RCC 7860 (cell line): ENCODE data around the gene SLC35A4.

Source experiments
- DNase-seq: peaks from one replicate; pipeline ENCODE4 v3.0.0-alpha.2; 2015; ENCODE audit warnings: low spot score
- FAIRE-seq: peaks from 2 replicates; lab custom pipeline; 2012; peaks lifted over from hg19 to GRCh38; lab: Jason Lieb, UNC

SLC35A4 gene, protein sequence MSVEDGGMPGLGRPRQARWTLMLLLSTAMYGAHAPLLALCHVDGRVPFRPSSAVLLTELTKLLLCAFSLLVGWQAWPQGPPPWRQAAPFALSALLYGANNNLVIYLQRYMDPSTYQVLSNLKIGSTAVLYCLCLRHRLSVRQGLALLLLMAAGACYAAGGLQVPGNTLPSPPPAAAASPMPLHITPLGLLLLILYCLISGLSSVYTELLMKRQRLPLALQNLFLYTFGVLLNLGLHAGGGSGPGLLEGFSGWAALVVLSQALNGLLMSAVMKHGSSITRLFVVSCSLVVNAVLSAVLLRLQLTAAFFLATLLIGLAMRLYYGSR

DNA sequence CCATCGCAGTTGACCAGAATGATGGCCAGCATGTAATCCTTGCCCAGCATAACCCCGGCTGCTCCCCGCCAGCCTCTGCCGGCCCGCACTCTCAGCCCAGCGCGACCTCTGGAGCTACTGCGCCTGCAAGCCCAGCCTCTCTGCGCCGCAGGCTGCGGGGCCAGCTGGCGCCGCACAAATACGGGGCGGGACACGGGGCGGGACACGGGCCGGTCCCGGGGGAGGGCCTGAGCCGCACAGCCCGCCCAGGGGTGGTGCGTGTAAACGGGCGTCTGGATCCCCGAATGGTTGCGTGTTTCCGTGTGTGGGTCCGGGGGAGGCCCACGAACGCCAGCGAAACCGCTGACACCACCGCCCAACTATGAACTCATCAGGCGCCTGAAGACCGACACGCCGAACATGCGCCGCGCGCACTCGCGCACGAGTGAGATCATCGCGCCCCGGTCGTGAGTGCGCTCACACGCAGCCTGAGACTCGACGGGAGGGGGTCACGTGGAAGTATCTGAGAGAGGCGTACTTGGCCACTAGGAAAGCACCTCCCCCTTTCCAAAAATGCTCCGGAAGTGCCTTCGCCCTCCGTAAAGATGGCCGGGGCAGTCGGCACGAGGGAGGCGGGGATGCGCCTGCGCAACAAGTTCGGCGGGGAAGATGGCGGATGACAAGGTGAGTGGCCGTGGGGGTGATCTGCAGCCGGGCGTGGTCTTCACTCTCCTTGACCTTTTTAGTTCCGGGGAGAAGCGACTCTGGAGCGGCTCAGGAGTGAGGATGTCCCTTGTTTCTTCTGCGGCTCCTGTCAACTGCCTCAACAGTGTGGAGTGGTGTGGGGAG, at the start of gene SLC35A4, which contains the start of gene APBB3:
Gene SLC35A4 (plus strand): TSS at position 633 of the 828 bp plus-strand sequence. CDS start 2,342 bp downstream, outside the sequence.
Gene APBB3 (minus strand): TSS at position 403 of the 828 bp plus-strand sequence. CDS start 353 bp downstream, at position 50.
- FAIRE-seq (peak; percentile 62), DNase-seq (peak; percentile 93)

DNA sequence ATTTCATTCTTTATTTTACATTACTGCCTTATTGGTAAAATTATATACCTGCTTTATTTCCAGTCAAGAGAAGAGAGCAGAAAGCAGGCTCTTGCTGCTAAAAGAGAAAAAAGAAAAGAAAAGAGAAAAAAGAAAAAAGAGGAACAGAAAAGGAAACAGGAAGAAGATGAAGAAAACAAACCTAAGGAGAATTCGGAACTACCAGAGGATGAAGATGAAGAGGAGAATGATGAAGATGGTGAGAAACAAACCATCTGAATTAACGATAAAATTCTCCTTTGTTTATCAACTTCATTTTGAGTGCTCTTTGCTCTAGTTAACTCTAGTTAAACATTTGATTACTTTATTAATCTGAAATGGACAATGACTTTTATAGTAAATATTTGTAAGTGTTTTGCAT, 40.6 kb upstream of the SLC35A4 start:
- DNase-seq (no peak), FAIRE-seq (no peak)

DNA sequence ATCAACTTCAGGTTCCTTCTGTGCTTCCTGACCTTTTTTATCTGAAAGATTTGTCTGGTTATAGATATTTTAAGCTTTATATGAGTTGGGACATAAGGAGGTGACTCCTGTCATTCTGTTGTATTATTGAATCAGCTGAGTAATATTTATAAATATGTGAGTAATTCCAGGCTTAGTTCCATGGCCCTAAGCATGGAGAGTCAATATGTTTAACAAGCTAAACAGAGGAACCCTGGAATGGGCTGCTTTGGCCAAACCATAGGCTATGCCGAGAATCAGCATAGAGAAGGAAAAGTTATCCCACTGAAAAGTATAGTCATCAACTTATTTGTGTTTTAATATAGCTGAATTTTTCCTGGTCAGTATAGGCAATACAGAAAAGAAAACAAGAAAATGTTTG, 24.4 kb upstream of the SLC35A4 start:
- FAIRE-seq = no peak
- DNase-seq = no peak

GRCh38 chr5:140542972-140543371, 21.7 kb upstream of the SLC35A4 start:
- FAIRE-seq = no peak
- DNase-seq = no peak

- DNase-seq (no peak), FAIRE-seq (no peak)
These were observed 19.6 kb upstream of the SLC35A4 start for GRCh38 chr5:140544986-140545385.

DNA sequence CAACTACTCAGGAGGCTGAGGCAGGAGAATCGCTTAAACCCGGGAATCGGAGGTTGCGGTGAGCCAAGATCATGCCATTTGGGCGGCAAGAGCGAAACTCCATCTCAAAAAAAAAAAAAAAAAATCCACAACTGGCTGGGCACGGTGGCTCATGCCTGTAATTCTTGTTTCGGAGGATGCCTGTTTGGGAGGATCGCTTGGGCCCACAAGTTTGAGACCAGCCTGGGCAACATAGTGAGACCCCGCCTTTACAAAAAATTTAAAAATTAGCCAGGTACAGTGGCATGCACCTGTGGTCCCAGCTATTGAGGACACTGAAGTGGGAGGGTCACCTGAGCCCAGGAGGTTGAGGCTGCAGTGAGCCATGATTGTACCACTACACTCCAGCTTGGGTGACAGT, 19.0 kb upstream of the SLC35A4 start:
- FAIRE-seq (no peak), DNase-seq (no peak)

GRCh38 chr5:140546851-140547507, 17.6 kb upstream of the SLC35A4 start:
- FAIRE-seq = no peak
- DNase-seq = no peak

DNA sequence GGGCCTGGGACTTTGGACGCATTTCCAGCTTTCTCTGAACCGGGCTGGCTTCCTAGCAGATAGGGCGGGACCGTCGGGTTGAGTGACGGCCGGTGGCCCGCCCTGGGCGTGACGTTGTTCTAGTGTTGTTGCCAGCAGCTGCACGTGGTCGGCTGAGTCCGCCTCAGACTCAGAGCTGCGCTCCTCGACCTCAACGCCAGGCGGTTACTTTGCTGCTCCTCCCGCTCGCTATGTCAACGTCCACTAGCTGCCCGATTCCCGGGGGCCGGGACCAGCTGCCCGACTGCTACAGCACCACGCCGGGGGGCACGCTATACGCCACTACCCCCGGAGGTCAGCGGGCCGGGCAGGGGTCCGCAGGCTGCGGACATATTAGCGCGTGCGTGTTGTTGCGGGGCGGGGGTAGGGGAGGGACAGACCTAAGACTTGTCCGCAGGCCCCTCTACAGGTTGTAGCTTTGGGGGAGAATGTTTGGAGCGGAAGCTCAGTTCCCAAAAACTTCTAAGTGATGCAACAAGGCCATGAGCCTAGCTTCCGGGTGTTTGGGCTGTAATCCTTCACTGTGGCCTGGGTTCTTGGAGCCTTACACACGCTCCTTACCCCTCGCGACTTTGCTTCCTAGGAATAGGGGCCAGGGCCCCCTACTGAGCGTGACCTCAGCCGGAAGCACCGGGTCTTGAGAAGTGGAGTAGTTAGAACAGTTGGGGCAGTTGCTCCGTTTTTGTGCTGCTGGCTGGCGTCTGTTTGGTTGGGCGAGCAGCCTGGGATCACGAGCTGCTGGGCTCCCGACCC, 16.9 kb upstream of the SLC35A4 start, which contains the start of gene EIF4EBP3:
Gene EIF4EBP3 (plus strand): TSS at position 155 of the 792 bp plus-strand sequence. CDS start 76 bp downstream, at position 231.
- no peak for FAIRE-seq

GRCh38 chr5:140548300-140548688, 16.3 kb upstream of the SLC35A4 start:
- DNase-seq (no peak), FAIRE-seq (no peak)

More for the DNA sequence above, 16.9 kb upstream of the SLC35A4 start, which contains the start of gene EIF4EBP3:
- DNase-seq = no peak

- FAIRE-seq = no peak
- no peak for DNase-seq
These were observed 15.8 kb upstream of the SLC35A4 start for GRCh38 chr5:140548791-140549190.

DNA sequence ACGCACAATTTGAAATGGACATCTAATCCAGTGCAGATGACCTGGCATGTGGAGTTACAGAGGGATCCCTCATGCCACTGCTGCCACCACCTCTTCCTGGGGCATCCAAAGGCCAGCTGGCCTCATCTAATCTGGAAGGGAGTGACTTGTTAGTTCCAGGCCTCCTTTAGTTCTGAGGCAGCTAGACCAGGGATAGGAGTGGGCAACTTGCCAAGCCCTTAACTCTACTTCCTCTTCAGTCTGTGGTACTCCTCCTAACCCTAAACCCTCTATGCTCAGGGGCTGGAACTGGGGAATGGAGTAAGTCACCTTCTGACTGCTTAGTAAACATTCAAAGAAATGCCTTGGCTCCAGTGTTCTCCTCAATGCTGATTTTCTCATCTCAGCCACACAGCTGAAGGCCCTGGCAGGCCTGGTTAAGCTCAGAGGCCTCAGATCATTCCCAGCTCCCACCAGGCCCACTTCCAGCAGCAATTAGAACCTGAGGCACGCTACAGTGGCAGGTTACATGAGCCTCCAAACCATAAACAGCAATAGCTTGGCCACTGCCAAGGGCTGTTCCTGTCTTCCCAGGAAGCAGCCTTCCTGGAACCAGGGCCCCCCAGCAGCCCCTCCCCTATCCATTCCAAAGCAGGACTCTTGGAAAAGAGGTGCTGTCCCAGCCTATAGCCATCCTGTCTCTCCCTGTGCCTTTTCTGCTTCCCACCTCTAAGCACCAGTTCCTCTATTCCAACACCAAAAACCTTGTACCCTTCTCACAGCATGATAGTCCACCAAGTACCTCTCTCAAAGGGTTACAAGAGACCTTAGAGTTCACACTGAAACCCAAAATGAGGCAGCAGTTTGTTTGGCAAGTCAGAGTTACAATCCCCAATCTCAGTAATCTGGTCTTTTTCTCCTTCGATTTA, 15.1 kb upstream of the SLC35A4 start:
- DNase-seq (no peak), FAIRE-seq (no peak)

DNA sequence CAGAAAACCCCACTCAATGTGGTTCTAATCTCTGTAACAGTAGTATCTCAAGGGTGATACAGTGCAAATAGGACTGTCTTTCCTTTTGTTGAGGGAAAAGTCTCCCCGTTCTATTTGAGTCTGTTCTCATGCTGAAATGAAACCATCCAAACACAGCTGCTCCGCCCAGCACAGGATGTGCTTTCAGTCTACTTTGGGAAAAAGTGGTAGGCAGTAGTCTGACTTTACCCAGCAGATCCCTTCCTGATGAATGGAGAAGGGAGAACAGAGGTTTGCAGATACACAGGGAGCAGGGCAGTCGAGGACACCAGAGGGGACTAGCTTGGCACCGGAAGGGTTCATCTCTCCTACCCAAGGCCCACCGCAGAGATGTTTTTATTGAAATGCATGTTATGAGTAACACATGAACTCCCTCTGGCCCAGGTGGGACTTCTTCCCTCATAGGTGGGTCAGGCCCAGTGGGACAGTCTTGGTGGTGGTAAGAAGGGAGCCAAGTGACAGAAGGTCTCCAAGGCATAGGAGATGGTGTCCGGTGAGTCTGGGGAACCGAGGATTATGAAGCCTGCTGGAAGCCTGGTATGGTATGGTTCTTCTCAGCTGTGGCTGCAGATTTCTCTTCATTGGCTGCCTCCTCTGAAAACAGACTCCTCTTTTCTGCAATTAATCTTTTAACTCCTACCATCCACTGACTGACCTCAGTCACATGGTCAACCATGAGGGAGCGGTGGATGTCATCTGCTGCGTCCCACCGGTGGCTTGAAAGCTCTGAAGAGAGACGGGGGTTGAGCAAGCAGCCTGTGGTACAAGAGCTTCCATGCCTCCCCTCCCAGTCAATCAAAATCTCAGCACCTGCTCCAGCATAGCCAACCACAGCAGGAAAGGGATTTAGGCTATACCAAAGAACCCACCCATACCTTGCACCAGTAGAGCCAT, 14.2 kb upstream of the SLC35A4 start:
- FAIRE-seq (no peak), DNase-seq (no peak)

DNA sequence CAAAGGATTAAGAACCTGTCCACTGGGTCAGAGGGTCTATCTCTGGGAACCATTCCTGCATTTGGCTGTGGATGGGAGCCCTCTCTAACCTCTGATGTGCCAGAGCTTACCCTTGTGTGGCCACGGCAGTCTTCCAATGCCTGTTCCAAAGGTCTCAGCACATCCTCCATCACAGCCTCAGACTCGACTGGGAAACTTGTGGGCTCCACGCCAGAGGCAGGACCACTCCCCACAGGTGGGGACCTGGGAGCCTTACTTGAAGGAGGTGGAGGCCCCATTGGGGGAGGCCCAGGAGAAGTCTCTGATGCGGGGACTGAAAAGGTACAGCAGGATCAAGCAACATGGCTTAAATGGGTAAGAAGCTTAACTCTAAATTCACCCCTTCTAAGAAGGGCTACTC, 12.8 kb upstream of the SLC35A4 start:
- no peak for DNase-seq
- FAIRE-seq = no peak

- no peak for DNase-seq
- FAIRE-seq = no peak
These were observed 11.0 kb upstream of the SLC35A4 start for GRCh38 chr5:140553657-140554056.

DNA sequence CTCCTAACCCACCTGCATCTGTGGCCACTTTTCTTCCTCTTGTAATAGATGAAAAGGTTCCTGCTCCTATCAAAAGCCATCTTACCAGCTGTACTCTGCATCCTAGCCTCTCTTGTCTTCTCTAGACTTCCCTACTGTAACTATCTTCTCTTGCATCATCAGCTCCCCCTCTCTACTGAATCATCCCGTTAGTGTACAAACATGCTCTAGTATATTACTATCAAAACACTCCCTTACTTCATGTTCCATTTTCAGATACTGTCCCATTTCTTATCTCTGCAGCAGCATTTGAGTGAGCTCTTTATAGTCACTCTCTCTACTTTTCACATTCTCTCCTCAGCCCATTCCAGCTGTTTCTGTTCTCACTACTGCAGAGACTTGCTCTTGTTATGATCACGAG, 10.2 kb upstream of the SLC35A4 start:
- DNase-seq (no peak), FAIRE-seq (no peak)

GRCh38 chr5:140555747-140556312, 8.8 kb upstream of the SLC35A4 start:
- no peak for DNase-seq
- no peak for FAIRE-seq

DNA sequence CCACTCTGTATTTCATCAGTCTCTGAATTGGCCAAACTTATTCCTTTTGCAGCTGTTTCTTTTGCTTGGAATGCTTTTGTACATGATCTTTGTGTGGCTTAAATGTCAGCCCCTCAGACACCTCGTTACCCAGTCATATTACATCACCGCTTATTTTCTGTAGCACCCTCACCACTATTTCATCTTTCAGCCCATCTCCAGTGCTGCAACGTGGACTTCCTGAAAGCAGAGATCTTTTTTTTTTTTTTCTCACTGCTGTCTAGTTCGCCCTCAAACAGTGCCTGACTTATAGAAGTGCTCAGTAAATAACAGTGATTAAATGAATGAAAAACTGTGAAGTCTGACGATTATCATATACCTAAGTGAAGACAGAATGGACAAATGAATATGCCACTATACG, 8.2 kb upstream of the SLC35A4 start:
- no peak for DNase-seq
- no peak for FAIRE-seq
